Placental pericyte (primary cell): ENCODE measurements around the gene NPAT. TPM values are rescaled to one million over a fixed set of nuclear protein-coding genes. Genes with fewer than 3 reads are reported as not detected.

Experiments
- small RNA-seq: library from RNA; depleted of rRNA; stranded (forward); fragments of <200 nt; gene quantifications from one replicate; pipeline ENCODE3, GENCODE V24; 2012; ENCODE audit warnings: low replicate concordance
- total RNA-seq: library from RNA; depleted of rRNA; stranded (reverse); fragments of >200 nt; gene quantifications from 2 replicates; pipeline ENCODE4 v1.2.3, GENCODE V29; 2012

NPAT gene
- total RNA-seq: 9.2 and 28.1 TPM in 2 replicates

DNA sequence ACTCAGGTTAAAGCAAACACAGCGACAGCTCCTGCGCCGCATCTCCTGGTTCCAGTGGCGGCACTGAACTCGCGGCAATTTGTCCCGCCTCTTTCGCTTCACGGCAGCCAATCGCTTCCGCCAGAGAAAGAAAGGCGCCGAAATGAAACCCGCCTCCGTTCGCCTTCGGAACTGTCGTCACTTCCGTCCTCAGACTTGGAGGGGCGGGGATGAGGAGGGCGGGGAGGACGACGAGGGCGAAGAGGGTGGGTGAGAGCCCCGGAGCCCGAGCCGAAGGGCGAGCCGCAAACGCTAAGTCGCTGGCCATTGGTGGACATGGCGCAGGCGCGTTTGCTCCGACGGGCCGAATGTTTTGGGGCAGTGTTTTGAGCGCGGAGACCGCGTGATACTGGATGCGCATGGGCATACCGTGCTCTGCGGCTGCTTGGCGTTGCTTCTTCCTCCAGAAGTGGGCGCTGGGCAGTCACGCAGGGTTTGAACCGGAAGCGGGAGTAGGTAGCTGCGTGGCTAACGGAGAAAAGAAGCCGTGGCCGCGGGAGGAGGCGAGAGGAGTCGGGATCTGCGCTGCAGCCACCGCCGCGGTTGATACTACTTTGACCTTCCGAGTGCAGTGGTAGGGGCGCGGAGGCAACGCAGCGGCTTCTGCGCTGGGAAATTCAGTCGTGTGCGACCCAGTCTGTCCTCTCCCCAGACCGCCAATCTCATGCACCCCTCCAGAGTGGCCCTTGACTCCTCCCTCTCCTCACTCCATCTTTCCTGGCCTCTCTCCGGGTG lies at the start of gene NPAT, which contains the start of gene ATM:
TSS of gene NPAT (minus strand) at position 65 of the 774 bp plus-strand sequence. CDS start 102 bp downstream, outside the sequence.
TSS of gene ATM (plus strand) at position 494 of the 774 bp plus-strand sequence. CDS start 4,558 bp downstream, outside the sequence.

DNA sequence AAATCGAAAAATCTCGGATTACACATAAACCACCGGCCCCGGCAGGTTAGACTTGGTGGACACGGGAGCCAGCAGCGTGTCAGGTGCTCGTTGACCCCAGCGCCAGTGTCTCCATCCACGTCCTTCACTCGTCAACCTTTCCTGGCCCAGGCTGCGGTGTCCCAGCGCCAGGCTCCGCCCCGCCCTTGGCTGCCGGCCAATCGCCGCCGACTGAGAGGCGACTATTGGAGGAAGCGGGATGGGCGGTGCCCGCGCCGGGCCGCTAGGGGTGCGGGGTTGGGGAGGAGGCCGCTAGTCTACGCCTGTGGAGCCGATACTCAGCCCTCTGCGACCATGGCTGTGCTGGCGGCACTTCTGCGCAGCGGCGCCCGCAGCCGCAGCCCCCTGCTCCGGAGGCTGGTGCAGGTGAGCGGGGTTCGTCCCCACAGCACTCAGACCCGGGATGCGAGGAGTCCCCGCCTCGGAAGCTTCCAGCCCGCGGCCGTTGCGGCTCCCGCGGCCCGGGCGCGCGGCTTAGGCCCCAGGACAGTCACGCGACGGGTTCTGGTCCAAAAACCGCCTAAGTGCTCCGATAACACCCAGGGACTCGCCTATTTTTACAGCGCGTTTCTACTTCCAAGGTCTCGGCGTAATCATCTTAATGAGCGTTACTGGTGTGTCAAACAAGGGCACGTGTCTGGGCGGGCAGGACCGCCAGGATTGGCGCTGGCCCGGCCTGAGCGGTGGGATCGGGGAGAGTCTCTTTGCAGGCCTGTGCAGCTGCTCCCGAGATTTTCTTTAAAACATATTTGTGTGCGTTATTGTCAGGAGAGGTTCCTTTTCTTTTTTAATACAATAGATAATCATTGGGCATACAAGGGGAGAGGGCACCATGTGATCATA lies 100.9 kb downstream of the NPAT start, which contains the start of gene ACAT1:
TSS of gene ACAT1 (plus strand) at position 294 of the 882 bp plus-strand sequence. CDS start at position 334, 40 bp downstream.

Small RNA genes within 50 kb of the gene (small RNA-seq; reads per million reads assigned to genes)
- not detected for gene RF00019

Other genes starting within 250 kb of the NPAT start
- 37.4 and 44.4 TPM in 2 replicates for gene CUL5, start 213.7 kb downstream of the NPAT start, total RNA-seq
- 39.2 and 44.0 TPM in 2 replicates for gene ACAT1, start 101.1 kb downstream of the NPAT start, total RNA-seq
- 89.7 and 152 TPM in 2 replicates for gene ATM, start 429 bp upstream of the NPAT start, total RNA-seq
- 0.44 and 0.72 TPM in 2 replicates for gene C11orf65, start 244.9 kb upstream of the NPAT start, total RNA-seq